HG02571 (cell line): Measurements from ENCODE around the gene TMEM38A.

Experiments
- ATAC-seq: cut with Tn5 transposase; IDR thresholded peaks from one replicate; pipeline ENCODE4 v1.9.1; 2021; ENCODE audit warnings: mild to moderate bottlenecking, moderate library complexity; ENCODE audit not compliant: unreplicated experiment

Gene TMEM38A, protein sequence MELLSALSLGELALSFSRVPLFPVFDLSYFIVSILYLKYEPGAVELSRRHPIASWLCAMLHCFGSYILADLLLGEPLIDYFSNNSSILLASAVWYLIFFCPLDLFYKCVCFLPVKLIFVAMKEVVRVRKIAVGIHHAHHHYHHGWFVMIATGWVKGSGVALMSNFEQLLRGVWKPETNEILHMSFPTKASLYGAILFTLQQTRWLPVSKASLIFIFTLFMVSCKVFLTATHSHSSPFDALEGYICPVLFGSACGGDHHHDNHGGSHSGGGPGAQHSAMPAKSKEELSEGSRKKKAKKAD

DNA sequence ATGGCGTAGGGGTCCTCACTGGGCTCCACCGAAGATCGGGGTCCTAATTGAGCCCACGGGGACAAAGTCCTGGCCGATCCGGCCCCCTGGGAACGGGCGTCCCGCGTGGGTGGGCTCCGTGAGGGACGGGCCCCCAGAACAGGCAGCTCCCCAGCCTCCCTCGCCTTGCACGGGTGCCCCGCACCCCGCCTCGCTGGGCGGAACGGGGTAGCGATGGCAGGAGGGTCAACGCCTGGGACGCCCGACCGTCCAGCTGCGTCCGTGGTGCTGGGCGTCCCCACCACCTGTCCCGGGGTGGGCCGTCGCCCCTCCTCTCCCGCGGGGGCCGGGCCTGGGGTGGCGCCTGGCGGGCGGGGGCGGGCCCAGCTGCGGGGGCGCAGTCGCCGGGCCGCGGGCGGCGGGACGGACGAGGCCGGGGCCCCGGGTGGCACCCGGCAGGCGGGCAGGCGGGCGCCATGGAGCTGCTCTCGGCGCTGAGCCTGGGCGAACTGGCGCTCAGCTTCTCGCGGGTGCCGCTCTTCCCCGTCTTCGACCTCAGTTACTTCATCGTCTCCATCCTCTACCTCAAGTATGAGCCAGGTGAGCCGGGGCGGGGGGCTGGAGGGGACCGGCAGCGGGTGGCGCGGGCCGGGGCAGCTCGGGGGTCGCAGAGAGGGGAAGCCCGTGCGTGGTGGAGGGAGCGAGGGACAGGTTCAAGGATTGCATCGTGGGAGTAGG lies at the start of gene TMEM38A:
Gene TMEM38A, plus strand, starts transcription at position 377 of the 717 bp plus-strand sequence. Its CDS starts 79 bp downstream, at position 456.
- no peak for ATAC-seq

DNA sequence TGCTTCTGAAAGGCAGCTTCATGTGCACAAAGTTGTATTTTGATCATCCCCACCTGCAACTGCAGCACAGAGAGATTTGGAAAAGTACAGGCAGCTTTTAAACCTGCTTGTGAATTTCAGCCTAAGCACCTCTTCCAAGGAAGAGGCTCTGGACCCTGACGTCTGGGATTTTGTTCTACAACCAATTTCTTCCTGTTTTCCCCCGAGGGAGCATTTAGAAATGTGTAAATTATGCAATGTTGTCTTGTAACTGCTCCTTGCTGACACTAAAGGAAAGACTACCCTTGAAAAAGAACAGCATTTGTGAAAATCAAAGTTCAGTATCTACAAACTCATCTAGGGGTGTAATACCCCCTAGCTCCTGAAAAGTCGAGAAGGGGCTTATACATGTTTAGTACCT lies 48.3 kb upstream of the TMEM38A start:
- ATAC-seq, result no peak

DNA sequence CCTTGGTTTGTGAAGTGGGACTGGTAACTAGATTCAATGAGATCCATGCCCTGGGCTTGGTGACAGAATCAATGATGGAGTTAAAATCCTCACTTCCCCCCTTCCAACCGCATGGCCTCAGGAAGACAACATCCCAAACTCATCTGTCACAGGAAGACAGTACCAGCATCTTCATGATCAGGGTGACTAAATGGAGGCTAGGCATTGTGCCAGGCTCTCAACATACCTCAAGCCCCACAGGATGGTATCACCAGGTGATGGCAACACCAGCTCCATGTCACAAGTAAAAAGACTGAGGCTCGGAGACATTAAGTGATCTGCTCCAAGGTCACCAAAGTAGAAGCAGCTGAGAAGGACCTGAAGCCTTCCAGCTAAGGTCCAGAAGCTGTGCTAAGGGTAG lies 47.1 kb upstream of the TMEM38A start:
- no peak for ATAC-seq

DNA sequence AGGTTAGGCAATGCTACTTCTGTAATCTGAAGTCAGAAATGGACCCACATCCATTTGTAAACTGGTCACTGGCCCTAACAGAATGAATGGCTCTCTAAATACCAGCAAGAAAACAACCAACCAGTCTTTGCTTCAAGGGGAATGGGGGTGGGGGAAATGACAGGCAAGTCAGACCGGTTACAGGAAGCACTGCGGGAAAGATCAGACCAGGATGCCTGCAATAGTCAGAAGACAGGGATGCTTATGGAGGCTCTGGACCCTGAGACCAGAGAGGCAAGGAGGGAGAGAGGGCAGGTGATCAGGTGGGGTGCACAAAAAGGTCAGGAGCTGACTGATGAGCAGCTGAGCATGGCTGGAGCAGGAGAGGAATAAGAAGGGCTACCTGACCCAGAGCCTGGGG lies 46.0 kb upstream of the TMEM38A start:
- ATAC-seq, result no peak

DNA sequence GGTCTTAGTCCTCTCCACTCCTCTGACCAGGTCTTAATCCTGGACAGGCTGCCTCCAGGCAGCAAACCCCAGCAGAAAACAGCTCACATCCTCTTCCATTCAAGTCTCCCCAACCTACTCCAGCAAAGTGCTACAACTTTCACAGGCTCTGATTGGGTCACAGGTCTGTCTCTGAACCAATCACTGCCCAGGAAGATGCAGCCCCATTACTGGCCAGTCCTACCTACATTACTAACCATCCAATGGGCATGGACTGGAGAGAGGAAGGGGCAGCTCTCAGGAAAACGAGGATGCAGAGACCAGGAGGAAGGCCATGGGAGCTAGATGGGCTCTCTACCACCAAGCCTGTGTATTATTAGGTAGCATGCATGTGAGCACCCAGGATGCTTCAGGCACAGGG lies 45.1 kb upstream of the TMEM38A start:
- ATAC-seq, result no peak

DNA sequence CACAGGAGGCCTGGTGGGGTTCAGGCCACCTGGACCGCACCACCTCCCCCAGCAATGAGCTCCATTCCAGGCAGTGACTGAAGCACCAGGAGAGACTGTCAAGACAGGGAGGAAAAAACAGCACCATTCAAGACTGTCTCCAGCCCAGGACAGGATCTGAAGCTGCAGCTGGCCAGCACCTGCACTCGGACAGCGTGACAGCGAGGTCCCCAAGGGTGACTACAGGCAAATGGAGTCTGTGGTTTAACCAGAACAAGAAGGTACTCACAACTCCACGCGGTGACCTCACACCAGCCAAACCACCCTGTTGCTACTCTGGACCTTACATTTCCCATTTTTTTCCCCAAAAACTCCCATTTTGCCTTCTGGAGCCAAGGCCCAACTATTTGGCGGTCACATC lies 42.7 kb upstream of the TMEM38A start:
- ATAC-seq, result no peak

DNA sequence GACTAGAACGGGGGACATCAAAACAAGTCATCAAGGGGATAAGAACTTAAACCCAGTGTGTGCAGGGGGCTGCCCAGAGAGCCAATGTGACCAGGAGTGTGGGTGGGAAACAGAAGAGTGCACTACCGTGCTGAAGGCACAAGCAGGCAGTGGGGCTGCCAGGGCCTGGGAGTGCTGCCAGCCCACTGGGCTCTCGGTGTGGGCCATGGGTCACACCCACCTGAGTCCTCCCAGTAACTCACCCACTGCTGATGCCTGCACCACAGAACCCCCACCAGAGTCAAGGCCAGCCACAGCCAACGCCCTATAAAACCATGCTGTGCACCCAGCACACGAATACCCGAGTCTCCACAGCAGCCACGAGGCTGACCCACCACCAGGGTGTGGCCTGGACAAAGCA lies 41.5 kb upstream of the TMEM38A start:
- ATAC-seq, result no peak

DNA sequence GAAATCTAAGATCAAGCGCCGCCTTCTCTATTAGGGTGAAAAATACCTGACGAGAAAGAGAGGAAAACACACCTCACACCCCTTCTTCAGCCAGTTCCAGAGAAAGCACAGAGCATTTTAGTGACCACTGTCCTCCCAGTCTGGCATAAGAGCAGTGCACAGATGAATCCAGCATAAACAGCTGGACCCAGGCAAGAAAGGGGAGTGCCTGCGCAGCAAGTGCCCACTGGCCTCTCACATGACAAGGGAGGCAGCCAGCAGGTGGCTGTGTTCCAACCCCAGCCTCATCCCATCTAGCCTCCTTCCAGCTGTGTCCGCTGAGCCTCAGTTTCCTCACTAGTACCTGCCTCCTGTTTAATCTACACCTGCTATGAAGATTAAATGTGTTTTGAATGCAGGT lies 40.9 kb upstream of the TMEM38A start:
- ATAC-seq, result no peak

DNA sequence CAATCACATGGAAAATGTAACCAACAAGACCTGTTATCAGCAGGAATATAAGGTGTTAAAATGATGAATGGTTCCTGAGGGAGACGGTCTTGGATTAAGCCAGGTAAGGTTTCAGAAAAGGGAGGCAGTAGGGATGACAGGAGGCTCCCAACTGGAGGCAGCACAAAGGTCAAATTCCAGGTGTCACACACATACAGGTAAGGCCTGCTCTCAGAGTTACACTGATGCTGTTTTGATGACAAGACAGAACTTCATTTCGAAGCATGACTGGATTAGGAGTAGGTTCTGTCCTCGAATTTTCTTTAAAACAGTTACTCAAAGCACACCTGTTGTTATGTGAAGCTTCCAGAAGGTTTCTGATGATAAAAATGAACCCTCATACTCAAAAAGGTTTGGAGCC lies 40.4 kb upstream of the TMEM38A start:
- ATAC-seq, result no peak

DNA sequence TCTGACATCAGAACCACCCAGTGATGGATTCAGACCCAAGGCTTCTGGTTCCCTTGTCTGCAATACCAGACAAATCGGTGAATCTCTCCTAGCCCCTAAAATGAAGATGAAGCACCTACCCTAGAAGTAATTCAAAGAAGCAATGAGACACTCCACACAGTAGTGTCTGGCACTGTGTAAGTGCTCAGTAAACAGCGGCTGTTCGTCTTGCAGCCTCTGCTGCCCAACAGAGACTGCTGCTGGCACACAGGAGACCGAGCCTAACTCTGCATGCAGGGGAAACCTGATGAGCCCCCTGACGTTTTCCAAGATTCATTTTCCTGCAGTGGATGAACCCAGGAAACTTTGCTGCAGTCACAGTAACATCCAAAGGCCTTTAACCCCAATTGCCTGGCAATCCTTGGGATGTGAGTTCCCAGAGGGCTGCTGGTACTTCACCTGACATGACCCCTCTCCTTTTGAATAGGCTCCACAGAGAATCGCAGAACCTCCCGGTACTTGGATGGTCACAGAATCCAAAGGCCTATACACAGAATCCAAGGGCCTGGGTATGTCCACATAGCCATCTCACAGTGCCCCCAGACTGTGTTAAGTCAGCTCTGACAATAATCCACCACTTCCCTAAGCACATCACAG lies 39.7 kb upstream of the TMEM38A start:
- no peak for ATAC-seq

DNA sequence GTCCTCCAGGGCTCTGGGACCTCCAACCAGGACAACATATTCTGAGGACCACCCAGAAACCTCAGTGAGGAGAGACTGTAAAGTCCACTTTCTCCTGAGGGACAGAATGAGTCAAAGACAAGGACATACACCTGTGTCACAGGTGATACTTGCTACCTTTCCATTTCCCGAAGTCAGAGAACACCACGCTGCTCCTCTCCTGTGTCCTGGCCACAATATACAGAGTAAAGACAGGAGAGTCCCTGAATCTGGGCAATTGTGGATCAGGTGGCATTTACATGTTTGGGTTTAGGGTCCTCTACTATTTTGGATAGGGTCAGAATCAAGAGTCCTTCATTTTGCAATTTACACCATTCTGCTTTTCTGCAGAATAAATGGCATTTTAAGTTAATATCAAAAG lies 37.9 kb upstream of the TMEM38A start:
- ATAC-seq, result no peak

DNA sequence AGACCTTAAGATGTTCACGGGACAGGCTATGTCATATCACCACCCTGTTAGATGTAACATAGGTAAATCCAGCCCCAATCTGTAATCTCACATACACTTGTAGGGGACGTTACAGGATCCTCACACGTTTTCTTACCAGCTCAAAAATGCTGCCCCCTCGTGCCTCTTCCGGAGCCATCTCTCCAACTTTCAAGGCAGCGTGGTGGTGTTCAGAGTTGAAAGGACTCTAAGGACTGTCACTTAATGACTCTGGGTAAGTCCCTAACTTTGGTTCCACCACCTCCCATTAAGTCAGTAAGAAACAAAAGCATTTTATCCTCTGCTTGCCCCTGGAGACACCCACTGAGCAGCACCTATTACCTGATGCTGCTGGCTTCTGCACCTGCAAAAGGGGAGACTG lies 37.4 kb upstream of the TMEM38A start:
- no peak for ATAC-seq

DNA sequence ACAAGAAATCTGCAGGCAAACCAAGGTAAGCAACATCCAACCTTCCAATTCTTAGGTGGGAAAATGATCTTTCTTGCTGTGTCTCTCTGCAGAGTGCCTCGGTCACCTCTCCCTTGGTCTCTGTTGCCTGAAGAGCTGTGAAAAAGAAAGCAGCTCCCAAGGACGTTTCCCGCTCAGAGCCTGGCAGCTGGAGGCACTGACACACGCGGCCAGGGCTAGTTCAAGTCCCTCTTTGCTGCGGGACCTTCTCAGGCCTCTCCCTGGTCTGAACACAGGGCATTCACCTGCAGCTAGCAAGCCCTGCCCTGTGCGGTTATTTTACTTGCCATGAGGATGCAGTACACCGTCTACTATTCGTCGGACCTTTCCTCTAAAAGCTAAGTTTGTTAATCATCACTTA lies 36.7 kb upstream of the TMEM38A start:
- ATAC-seq, result no peak

DNA sequence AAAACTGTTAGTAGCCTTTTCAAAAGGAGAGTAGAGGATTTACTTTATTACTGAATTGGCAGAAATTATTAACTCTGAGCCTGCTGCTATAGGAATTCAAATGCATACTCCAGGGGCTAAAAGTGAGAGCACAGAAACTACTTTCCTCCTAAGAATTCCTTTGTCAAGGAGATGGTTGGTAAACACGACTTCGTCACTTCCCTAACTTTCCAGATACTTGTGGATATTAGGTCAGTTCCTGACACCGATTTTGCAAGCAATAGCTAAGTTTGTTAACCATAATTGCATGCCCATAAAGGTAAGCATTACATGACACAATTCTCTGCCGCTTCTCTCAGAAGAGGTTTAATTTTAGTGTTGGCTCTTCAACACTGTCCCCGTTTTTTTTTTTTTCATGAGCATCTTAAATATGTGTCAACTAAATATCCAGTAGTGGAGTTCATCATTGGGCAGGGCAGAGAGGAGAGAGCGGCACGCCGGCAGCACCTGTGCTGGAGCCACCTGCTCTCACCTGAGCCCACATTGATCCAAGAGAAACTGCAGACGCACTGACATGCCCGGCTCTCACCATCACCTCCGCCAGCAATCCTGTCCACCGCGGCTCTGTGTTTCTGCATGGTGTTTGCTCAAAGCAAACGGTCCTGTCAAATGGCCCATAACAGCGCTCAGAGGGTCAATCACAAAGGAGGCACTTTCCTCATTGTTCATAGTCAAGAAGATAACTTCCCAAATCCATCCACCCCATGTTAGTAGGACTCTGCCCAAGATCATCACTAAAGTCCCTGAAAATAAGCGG lies 35.6 kb upstream of the TMEM38A start:
- no peak for ATAC-seq

DNA sequence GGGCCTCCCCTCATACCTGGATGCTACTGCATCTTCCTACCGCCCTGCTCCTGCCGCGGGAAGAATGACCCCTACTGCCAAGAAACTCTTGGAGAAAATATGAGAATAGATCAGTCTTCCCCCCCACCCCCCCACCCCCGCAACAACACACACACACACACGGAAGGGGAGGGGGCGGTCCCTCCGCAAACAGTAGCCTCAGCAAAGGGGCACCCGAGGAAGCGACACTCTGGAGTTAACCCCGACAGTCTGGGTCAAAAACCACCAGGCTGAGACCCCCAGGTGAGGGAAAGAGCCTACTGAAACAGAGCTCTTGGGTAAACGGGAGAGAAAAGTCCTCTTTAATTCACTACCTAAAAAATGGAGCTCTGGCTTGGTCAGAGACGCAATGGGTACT lies 34.1 kb upstream of the TMEM38A start:
- ATAC-seq, result no peak

DNA sequence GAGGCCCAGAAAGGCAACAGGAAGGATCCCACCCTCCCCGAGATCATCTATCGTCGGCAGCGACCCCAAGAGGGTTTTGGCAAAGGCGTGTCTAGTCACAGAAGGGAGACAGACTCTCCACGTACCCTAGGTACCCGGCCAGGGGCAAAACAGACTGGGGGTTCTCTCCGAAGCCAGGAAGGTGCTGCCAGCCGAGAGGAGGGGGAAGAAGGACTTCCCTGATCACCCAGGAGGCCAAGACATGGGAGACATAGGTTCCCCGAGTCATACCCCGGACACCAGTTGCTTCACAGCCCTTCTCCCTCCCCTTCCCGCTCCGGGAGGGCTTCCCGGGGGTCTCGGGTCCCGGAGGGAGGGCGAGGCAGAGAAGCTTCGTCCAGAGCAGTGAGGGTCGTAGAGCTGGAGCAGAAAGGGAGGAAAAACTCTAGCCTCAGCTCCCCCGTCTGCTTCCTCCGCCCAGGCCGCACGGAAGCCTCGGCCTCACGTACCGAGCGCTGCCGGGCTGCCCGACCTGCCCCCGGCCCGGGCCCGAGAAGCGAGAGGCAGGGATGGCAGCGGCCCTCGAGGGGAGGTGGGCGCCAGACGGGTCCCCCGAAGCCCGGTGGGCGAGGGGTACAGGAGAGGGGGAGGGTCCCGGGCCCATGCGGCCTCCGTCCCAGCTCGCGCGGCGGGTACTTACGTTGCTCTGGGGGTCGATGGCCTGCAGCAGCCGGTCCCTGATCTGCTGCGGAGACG lies 33.6 kb upstream of the TMEM38A start:
- peak; percentile 3 for ATAC-seq

DNA sequence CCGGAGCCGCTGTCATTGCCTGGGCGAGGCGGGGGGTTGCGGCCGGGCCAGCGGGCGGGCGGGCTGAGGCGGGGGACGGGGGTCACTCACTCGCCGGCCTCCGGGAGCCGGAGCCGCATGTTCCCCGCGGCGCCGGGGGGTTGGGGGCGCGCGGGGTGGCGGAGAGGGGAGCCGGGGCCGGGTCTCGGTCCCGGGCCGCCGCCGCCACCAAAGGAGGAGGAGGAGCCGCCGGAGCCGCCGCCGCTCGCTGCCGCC lies 33.1 kb upstream of the TMEM38A start:
- no peak for ATAC-seq

DNA sequence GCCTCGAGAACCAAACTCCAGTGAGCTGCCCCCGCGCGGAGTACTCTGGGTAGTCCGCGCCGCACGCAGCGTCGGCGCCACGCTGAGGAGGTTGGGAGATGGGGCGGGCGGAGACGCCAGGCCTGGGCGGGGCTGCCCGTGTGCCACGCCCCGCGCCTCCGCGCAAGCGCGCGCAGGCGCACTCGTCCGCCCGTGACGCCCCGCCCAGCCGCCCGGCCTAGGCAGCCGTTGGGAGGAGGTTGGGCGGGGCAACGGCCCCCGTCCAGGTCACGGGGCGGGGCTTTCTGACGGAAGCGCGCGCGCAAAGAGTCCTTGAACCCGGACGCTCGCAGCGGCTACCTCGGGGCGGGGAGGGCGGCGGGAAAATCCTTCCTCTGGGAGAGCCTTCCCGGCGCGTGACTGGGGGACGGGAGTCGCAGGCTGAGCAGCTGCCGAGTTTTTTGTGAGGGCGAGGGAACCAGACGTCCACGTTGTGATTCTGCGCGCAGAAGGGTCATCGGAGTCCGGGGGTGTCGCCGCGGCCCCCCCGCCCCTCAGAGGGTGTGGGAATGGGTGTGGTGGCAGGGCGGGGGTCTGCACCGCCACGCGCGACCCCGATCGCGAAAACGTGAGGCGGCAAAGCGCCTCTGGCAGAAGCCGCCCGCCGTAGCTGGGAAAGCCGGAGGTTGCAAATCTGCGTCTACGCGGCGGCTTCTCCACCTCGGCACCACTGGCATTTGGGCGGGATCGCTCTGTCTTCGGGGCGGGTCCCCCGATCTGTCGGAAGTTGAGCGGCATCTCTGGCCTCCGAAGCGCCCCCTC lies 32.6 kb upstream of the TMEM38A start, which contains the start of gene MED26:
Gene MED26, minus strand, starts transcription at position 22 of the 801 bp plus-strand sequence. CDS start 261 bp downstream, outside the sequence.
- peak; percentile 79 for ATAC-seq

DNA sequence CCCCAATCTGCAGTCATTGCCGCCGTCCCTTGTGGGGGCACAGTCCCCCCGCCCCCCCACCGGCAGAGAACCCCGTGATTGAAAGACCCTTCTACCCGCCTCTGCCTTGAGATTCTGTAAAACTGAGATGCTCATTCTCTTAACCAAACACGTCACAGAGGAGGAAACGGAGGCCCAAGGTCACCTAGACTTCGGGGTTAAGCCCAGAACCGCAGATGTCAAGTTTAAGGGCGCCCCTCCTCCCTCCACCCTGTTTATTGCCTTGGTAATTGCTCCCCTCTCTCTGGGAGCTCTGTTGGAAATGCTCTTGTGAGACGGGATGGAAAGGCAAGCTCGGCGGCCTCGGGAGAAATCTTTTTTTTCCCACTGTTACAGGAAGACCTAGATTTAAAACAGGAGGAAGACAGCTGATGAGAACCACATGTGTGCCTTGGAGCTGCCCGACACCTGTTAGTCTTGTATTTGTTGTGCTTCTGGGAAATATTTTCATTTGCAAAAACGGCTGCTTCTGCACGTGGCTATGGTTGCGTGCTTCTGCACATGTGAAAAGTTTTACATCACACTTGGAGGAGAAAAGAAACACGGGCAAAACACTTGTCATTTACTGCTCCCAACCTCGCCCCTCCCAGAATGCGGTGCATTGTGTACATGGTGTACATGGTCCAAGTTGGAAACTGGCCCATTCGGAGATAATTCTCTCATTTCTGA lies 31.8 kb upstream of the TMEM38A start:
- no peak for ATAC-seq
